WTC11 (cell line): ENCODE data around the gene ABAT. TPM values are rescaled to one million over a fixed set of nuclear protein-coding genes. Genes with fewer than 3 reads are reported as not detected.

Experiments used
- ATAC-seq: fragments of 200-7000 bp; cut with Tn5 transposase; 2 replicates; pipeline ENCODE4 v1.10.0; 2021; ENCODE audit warnings: mild to moderate bottlenecking, moderate library complexity
- CTCF ChIA-PET: fragments of 300-600 bp; sonication (Branson Sonifier 250); formaldehyde crosslinking; loops from one replicate; lab custom pipeline; 2021; ENCODE audit warnings: antibody characterized with exemption; lab: Charles Lee
- POLR2A ChIA-PET: fragments of 350-600 bp; sonication (Branson Sonifier 250); formaldehyde crosslinking; loops from one replicate; lab custom pipeline; 2021; ENCODE audit warnings: antibody characterized with exemption; lab: Charles Lee
- DNase-seq: peaks from one replicate; pipeline ENCODE4 v3.0.0; 2021; ENCODE audit warnings: low spot score
- H3K27ac Mint-ChIP-seq: 2 replicates; pipeline ENCODE4 v1.8.0; 2021; ENCODE audit warnings: mixed read lengths
- H3K27me3 Mint-ChIP-seq: 2 replicates; pipeline ENCODE4 v1.8.0; 2021; ENCODE audit warnings: low read depth, mild to moderate bottlenecking, moderate library complexity, mixed read lengths
- H3K36me3 Mint-ChIP-seq: 2 replicates; pipeline ENCODE4 v1.8.0; 2021; ENCODE audit warnings: mixed read lengths
- H3K4me1 Mint-ChIP-seq: 2 replicates; pipeline ENCODE4 v1.8.0; 2022; ENCODE audit warnings: mixed read lengths
- H3K4me3 Mint-ChIP-seq: 2 replicates; pipeline ENCODE4 v1.8.0; 2021; ENCODE audit warnings: mild to moderate bottlenecking, moderate library complexity, mixed read lengths
- H3K9me3 Mint-ChIP-seq: 2 replicates; pipeline ENCODE4 v1.8.0; 2021; ENCODE audit warnings: mixed read lengths
- GRHL2 ChIP-seq: fragments of 250-450 bp; sonication (Bioruptor Pico); IDR thresholded peaks from 2 replicates; pipeline ENCODE4 v1.8.0; 2022; ENCODE audit warnings: mild to moderate bottlenecking, moderate library complexity; ENCODE audit not compliant: insufficient replicate concordance, severe bottlenecking
- HMGA2 ChIP-seq: fragments of 250-450 bp; sonication (Bioruptor Pico); IDR thresholded peaks from 2 replicates; pipeline ENCODE4 v1.4.0; 2021; ENCODE audit warnings: mild to moderate bottlenecking, moderate library complexity
- TEAD4 ChIP-seq: sonication (generic); formaldehyde crosslinking; IDR thresholded peaks from 2 replicates; pipeline ENCODE4 v1.8.0; 2022; ENCODE audit warnings: mild to moderate bottlenecking, missing genetic modification reagents
- ZNF121 ChIP-seq: sonication (generic); formaldehyde crosslinking; IDR thresholded peaks from 2 replicates; pipeline ENCODE4 v1.8.0; 2023; ENCODE audit warnings: missing genetic modification reagents
- ZNF219 ChIP-seq: sonication (generic); formaldehyde crosslinking; IDR thresholded peaks from 2 replicates; pipeline ENCODE4 v1.8.0; 2023; ENCODE audit warnings: missing genetic modification reagents, mild to moderate bottlenecking, borderline replicate concordance
- ZNF317 ChIP-seq: sonication (generic); formaldehyde crosslinking; IDR thresholded peaks from 2 replicates; pipeline ENCODE4 v1.8.1; 2023; ENCODE audit warnings: low read depth, mild to moderate bottlenecking, moderate library complexity, missing genetic modification reagents, borderline replicate concordance
- ZNF671 ChIP-seq: fragments of 250-450 bp; sonication (Bioruptor Pico); IDR thresholded peaks from 2 replicates; pipeline ENCODE4 v1.8.0; 2021; ENCODE audit warnings: mild to moderate bottlenecking
- total RNA-seq: library from RNA; stranded (reverse); gene quantifications from 3 replicates; pipeline ENCODE4 v1.2.3, GENCODE V29; 2021
- TF ChIP-seq, protein P1 (sequence below): fragments of 200-600 bp; IDR thresholded peaks from 2 replicates; pipeline ENCODE4 v1.8.0; 2022; ENCODE audit warnings: antibody characterized with exemption
- TF ChIP-seq, protein P2 (sequence below): sonication (generic); formaldehyde crosslinking; IDR thresholded peaks from 2 replicates; pipeline ENCODE4 v1.8.1; 2023; ENCODE audit warnings: mild to moderate bottlenecking, missing genetic modification reagents, borderline replicate concordance
- TF ChIP-seq, protein P3 (sequence below): fragments of 250-450 bp; sonication (Bioruptor Pico); IDR thresholded peaks from 2 replicates; pipeline ENCODE4 v1.9.0; 2021; ENCODE audit warnings: mild to moderate bottlenecking, borderline replicate concordance
- TF ChIP-seq, protein P4 (sequence below): sonication (generic); formaldehyde crosslinking; conservative IDR thresholded peaks from 2 replicates; pipeline ENCODE4 v1.8.1; 2023; ENCODE audit warnings: mild to moderate bottlenecking, low read depth, missing genetic modification reagents, moderate library complexity

The ABAT gene
- total RNA-seq, 1 experiment from 2014 or later: 6.6 TPM

DNA sequence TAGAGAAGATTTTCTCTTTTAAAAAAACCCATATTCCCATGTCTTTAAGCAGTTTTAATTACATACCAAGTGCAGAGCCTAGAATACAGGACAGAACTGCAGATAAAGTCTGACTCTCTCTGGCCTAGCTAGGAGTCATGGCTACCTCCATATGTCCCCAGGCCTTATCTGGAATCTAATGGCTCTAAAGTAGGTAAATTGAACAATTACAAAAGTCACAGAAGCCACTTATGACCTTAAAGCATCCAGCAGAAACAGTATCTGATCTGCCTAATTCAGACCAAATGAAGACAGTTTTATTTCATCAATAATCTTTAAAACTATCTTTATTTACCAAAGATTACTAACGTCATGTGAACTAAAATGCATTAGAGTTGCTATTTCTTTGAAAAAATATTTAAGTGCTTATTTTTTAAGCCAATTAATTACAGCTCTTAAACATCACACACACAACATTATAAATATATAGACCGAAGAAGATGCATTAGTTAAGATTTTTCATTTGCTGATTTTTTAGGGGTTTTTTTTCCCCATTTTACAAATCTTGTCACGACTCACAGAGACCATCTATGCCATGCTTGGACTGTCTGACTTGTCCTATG, 152.0 kb downstream of the ABAT start (continued):
- no peak for TF ChIP-seq ZNF671
- no peak for TF ChIP-seq GRHL2 (CRISPR knock-in tag)
- no peak for TF ChIP-seq HMGA2 (CRISPR knock-in tag)
- TF ChIP-seq, protein P1, sequence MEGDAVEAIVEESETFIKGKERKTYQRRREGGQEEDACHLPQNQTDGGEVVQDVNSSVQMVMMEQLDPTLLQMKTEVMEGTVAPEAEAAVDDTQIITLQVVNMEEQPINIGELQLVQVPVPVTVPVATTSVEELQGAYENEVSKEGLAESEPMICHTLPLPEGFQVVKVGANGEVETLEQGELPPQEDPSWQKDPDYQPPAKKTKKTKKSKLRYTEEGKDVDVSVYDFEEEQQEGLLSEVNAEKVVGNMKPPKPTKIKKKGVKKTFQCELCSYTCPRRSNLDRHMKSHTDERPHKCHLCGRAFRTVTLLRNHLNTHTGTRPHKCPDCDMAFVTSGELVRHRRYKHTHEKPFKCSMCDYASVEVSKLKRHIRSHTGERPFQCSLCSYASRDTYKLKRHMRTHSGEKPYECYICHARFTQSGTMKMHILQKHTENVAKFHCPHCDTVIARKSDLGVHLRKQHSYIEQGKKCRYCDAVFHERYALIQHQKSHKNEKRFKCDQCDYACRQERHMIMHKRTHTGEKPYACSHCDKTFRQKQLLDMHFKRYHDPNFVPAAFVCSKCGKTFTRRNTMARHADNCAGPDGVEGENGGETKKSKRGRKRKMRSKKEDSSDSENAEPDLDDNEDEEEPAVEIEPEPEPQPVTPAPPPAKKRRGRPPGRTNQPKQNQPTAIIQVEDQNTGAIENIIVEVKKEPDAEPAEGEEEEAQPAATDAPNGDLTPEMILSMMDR: no peak
- no peak for TF ChIP-seq ZNF219 (CRISPR knock-in tag)

DNA sequence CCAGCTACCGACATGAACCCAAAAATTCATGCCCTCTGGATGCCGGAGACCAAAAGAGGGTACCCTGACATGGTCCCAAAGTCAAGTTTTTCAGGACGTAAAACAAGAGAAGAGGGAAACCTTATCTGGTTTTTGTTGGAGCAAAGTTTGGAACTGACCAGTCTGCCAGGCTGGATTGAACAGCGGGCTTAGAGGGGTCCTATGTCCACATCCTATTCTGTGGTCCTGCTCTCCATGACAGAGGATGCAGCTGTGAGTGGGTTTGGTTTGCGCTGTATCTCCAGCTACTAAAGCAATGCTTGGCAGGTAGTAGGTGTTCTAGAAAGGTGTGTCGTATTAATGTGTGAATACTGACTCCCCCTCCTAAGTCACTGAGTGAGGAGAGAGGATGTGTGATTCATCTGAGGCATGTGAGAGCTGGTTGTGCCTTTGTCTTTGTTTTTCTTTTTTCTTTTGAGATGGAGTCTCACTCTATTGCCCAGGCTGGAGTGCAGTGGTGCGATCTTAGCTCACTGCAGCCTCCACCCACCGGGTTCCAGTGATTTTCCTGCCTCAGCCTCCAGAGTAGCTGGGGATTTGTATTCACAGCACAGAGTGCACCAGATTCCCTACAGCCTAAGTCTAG, 154.2 kb downstream of the ABAT start:
- peaks cover 56% of the 10 kb centered on the region for H3K4me1 Mint-ChIP-seq
- DNase-seq (no peak), ATAC-seq (no peak)
- CTCF ChIA-PET: interaction anchor here (0.6 to 2.0 kb wide), 3 partner anchors 52 to 312 kb away, joined by 3 to 5 read pairs (median 4); no protein-coding TSS in a partner anchor
- peak overlapping the region; percentile 100 for H3K27ac Mint-ChIP-seq
- H3K9me3 Mint-ChIP-seq: peaks cover 4% of the 10 kb centered on the region; the same call in 1 of the 2 replicates
- TF ChIP-seq, protein P2, sequence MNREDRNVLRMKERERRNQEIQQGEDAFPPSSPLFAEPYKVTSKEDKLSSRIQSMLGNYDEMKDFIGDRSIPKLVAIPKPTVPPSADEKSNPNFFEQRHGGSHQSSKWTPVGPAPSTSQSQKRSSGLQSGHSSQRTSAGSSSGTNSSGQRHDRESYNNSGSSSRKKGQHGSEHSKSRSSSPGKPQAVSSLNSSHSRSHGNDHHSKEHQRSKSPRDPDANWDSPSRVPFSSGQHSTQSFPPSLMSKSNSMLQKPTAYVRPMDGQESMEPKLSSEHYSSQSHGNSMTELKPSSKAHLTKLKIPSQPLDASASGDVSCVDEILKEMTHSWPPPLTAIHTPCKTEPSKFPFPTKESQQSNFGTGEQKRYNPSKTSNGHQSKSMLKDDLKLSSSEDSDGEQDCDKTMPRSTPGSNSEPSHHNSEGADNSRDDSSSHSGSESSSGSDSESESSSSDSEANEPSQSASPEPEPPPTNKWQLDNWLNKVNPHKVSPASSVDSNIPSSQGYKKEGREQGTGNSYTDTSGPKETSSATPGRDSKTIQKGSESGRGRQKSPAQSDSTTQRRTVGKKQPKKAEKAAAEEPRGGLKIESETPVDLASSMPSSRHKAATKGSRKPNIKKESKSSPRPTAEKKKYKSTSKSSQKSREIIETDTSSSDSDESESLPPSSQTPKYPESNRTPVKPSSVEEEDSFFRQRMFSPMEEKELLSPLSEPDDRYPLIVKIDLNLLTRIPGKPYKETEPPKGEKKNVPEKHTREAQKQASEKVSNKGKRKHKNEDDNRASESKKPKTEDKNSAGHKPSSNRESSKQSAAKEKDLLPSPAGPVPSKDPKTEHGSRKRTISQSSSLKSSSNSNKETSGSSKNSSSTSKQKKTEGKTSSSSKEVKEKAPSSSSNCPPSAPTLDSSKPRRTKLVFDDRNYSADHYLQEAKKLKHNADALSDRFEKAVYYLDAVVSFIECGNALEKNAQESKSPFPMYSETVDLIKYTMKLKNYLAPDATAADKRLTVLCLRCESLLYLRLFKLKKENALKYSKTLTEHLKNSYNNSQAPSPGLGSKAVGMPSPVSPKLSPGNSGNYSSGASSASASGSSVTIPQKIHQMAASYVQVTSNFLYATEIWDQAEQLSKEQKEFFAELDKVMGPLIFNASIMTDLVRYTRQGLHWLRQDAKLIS (CRISPR knock-in tag): no peak
- peak; percentile 81 for TF ChIP-seq ZNF121 (CRISPR knock-in tag)
- POLR2A ChIA-PET: no interaction called here
- no peak overlapping the region for H3K4me3 Mint-ChIP-seq
- H3K36me3 Mint-ChIP-seq: peaks cover 37% of the 10 kb centered on the region
- H3K27me3 Mint-ChIP-seq: no peaks in the 10 kb centered on the region

DNA sequence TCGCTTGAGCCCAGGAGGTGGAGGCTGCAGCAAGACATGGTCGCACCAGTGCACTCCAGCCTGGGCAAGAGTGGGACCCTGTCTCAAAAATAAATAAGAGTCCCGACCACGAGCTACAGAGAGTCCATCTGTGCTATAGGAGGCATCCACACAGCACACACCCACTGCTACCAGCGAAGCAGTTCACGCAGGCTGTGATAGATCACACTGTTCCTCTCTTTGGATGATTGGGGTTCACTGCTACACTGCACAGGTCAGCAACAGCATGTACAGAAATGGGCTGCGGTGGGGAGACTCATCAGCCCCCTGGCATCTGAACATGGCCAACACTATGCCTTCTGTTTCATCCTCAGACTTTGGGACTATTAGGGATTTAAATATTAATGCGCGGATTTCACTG, 157.0 kb downstream of the ABAT start:
- H3K4me1 Mint-ChIP-seq: peaks cover 62% of the 10 kb centered on the region
- CTCF ChIA-PET: interaction anchor here (0.9 to 2.5 kb wide), 10 partner anchors 37 to 303 kb away, joined by 3 to 12 read pairs (median 4); partner anchors contain the start of gene CARHSP1
- POLR2A ChIA-PET: interaction anchor here (1.2 to 1.8 kb wide), 7 partner anchors 11 to 181 kb away, joined by 3 to 20 read pairs (median 4); partner anchors contain the start of gene CARHSP1

More for the DNA sequence above, 157.0 kb downstream of the ABAT start:
- DNase-seq (no peak), ATAC-seq (peak; percentile 8)
- H3K36me3 Mint-ChIP-seq: peaks cover 18% of the 10 kb centered on the region
- H3K4me3 Mint-ChIP-seq: peak overlapping the region; percentile 48
- H3K9me3 Mint-ChIP-seq: no peaks in the 10 kb centered on the region; the same call in 1 of the 2 replicates
- TF ChIP-seq TEAD4 (CRISPR knock-in tag) (no peak), ZNF317 (CRISPR knock-in tag) (no peak)
- TF ChIP-seq, protein P3, sequence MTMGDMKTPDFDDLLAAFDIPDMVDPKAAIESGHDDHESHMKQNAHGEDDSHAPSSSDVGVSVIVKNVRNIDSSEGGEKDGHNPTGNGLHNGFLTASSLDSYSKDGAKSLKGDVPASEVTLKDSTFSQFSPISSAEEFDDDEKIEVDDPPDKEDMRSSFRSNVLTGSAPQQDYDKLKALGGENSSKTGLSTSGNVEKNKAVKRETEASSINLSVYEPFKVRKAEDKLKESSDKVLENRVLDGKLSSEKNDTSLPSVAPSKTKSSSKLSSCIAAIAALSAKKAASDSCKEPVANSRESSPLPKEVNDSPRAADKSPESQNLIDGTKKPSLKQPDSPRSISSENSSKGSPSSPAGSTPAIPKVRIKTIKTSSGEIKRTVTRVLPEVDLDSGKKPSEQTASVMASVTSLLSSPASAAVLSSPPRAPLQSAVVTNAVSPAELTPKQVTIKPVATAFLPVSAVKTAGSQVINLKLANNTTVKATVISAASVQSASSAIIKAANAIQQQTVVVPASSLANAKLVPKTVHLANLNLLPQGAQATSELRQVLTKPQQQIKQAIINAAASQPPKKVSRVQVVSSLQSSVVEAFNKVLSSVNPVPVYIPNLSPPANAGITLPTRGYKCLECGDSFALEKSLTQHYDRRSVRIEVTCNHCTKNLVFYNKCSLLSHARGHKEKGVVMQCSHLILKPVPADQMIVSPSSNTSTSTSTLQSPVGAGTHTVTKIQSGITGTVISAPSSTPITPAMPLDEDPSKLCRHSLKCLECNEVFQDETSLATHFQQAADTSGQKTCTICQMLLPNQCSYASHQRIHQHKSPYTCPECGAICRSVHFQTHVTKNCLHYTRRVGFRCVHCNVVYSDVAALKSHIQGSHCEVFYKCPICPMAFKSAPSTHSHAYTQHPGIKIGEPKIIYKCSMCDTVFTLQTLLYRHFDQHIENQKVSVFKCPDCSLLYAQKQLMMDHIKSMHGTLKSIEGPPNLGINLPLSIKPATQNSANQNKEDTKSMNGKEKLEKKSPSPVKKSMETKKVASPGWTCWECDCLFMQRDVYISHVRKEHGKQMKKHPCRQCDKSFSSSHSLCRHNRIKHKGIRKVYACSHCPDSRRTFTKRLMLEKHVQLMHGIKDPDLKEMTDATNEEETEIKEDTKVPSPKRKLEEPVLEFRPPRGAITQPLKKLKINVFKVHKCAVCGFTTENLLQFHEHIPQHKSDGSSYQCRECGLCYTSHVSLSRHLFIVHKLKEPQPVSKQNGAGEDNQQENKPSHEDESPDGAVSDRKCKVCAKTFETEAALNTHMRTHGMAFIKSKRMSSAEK (CRISPR knock-in tag): 0 out of 2 replicates have a peak, but pooled peaks have one; percentile 34
- TF ChIP-seq, protein P4, sequence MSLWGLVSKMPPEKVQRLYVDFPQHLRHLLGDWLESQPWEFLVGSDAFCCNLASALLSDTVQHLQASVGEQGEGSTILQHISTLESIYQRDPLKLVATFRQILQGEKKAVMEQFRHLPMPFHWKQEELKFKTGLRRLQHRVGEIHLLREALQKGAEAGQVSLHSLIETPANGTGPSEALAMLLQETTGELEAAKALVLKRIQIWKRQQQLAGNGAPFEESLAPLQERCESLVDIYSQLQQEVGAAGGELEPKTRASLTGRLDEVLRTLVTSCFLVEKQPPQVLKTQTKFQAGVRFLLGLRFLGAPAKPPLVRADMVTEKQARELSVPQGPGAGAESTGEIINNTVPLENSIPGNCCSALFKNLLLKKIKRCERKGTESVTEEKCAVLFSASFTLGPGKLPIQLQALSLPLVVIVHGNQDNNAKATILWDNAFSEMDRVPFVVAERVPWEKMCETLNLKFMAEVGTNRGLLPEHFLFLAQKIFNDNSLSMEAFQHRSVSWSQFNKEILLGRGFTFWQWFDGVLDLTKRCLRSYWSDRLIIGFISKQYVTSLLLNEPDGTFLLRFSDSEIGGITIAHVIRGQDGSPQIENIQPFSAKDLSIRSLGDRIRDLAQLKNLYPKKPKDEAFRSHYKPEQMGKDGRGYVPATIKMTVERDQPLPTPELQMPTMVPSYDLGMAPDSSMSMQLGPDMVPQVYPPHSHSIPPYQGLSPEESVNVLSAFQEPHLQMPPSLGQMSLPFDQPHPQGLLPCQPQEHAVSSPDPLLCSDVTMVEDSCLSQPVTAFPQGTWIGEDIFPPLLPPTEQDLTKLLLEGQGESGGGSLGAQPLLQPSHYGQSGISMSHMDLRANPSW (CRISPR knock-in tag): no peak
- TF ChIP-seq, all 79 proteins: peak for 1
- Mint-ChIP-seq H3K27me3 (no peaks in the 10 kb centered on the region), H3K27ac (peak overlapping the region; percentile 100)
